ENCODE results near the gene RAB20.

- TF ChIP-seq POLR2A (IDR thresholded peaks at IDR 0.05) (no peak), CTCF (IDR thresholded peaks at IDR 0.05) (no peak)
These were observed 64.5 kb downstream of the RAB20 start for GRCh38 chr13:110497003-110497402.
